ENCODE results near the gene ACHE.

ACHE gene

GRCh38 chr7:100896732-100897608 lies 1.3 kb upstream of the ACHE start:
- FAIRE-seq: no peak

- FAIRE-seq: no peak
These were observed 456 bp upstream of the ACHE start for GRCh38 chr7:100895956-100896731.

GRCh38 chr7:100894860-100895700 lies 608 bp downstream of the ACHE start:
- FAIRE-seq: no peak

DNA sequence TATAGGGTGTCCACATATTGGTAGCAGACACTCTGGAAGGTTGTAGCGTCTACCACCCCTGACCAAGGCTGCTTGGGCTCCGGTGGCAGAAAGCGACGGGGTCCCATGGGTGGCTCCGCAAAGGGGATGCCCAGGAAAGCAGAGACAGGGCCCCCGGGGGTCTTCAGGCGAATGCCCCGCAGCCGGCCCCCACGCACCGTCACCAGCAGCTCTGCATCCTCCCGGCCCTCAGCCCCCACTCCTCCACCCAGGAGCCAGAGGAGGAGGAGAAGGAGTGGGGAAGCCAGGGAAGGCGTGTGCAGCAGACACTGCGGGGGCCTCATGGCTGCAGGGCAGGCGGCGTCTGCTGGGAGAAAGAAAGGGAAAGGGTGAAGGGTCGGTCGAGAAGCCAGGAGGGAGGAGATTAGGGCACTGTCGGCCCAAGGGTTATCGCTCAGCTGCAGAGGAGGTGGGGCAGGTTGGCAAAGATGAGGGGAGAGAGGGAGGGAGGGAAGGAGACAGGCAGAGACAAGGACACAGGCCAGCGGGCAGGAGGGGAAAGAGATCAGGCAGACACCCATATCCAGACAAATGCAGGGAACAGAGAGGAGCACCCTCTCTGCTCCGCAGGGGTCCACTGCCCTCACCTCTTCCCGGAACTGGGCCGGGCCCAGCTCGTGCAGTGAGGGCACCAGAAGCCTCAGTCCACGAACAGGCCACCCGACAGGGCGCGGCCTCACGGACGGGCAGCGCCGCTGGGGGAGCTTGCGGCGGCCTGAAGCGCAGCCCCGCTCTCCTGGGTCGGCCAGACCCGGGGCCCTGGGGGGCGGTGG lies 1.6 kb downstream of the ACHE start:
- no peak for FAIRE-seq

DNA sequence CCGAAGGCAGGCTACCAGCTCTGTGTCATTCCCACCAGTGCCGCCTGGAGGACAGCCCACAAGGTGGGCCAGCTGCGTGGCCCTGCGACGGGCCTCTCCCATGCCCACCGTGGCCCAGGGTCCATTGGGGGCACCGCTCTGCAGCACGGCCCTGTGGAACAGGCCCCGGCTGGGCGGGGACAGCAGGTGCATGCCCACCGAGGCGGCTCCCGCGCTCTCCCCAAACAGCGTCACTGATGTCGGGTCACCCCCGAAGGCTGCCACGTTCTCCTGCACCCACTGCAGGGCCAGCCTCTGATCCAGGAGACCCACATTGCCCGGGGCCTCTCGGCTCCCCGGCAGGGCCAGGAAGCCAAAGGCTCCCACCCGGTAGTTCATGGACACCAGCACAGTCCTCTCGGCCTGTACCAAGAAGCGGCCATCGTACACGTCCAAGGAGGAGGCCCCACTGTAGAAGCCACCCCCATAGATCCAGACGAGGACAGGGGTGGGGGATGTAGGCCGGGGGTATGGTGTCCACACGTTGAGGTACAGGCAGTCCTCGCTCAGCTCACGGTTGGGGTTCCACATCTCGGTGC lies 2.3 kb downstream of the ACHE start:
- no peak for FAIRE-seq

DNA sequence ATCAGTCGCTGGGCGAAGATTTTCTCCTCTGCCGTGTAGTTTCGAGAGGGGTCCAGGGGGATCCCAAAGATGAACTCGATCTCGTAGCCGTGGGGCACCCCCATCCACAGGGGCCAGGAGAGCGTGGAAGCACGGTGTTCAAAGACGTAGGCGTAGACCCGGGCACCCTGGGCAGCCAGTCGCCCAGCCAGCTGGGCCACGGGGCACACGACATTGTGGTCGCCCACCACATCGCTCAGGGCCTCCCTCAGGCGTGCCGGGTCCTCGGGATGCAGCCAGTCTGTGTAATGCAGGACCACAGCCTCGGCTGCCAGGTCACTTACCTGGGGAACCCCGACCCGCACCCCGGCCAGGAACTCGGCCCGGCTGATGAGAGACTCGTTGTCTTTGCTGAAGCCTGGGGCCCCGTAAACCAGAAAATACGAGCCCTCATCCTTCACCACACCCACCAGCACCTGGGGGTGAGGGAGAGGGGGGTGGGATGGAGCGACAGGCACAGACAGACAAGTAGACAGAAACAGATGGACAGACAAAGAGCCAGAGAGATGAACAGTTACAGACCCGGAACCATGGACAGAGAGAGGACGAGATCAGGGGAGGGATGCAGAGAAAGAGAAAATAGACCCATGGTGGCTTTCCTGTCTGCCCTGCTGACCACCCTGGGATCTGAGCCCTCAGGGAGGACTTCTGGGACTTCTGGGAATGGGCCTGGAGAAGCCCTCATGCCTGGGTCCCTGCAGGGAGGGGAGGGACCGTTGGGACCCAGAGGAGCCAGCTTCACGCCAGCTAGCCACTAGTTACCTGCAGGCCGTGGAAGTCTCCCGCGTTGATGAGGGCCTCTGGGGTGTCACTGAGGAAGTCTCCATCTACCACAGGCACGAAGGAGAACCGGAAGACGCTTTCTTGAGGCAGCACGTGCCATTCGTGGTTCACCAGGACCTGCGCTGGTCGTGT lies 3.0 kb downstream of the ACHE start:
- FAIRE-seq: no peak

DNA sequence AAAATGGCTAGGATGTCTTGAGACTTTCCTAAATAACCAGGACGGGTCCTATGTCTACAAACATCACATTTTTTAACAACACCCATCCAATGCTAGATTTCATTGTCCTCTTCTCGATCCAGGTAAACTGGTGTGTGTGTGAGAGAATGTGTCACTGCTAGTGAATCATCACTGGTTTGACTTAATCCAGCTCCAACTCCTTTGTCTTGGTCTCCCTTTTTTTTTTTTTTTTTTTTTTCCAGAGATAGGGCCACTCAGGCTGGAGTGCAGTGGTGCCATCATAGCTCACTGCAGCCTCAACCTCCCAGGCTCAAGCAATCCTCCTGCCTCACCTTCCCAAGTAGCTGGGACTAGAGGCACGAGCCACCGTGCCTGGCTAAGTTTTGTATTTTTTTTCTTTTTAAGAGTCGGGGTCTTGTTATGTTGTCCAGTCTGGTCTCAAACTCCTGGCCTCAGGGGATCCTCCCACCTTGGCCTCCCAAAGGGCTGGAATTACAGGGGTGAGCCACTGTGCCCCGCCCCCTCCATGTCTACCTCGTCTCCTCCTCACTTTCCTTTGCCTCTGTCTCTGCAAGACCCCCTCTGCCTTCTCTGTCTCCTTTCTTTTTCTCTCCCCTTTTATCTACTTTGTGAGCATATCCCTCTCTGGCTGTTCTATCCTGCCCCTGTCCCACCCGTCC lies 4.0 kb downstream of the ACHE start:
- FAIRE-seq: no peak

DNA sequence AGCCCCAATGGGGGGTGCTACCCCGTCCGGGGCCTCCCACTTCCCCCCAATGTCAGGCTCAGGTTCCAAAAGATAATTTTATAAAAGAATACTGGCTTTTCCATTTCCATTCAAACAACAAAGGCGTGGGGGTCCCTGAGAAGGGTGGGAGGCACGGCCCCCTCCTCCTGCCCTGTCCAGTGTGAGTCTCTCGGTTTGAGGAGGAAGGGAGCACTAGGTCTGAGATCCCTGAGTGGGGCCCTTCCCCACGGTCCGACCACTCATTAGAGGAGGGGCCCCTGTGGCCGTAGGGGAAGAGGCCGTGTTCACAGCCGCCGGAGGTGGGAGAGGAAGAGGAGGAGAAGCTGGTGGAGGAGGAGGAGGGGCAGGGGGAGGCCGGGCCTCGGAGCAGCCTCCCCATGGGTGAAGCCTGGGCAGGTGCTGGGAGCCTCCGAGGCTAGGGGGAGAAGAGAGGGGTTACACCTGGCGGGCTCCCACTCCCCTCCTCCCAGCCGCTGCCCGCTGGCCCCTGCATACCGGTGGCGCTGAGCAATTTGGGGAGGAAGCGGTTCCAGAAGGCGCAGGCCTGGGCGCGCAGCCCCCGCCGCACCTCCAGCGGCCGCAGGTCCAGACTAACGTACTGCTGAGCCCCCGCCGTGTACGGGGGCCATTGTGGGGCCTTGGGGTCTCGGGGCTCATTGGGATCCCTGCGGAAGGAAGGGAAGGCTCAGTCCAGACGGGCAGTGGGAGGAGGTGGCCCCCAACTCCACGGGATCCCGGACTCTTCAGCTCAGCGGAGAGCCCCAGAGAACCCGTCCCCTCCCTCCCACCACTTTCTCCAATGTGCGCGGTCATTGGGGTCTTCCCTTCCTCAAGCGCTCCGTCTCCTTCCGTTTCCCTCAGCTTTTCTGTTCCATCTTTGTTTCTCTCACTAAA lies 4.8 kb downstream of the ACHE start:
- FAIRE-seq: no peak

DNA sequence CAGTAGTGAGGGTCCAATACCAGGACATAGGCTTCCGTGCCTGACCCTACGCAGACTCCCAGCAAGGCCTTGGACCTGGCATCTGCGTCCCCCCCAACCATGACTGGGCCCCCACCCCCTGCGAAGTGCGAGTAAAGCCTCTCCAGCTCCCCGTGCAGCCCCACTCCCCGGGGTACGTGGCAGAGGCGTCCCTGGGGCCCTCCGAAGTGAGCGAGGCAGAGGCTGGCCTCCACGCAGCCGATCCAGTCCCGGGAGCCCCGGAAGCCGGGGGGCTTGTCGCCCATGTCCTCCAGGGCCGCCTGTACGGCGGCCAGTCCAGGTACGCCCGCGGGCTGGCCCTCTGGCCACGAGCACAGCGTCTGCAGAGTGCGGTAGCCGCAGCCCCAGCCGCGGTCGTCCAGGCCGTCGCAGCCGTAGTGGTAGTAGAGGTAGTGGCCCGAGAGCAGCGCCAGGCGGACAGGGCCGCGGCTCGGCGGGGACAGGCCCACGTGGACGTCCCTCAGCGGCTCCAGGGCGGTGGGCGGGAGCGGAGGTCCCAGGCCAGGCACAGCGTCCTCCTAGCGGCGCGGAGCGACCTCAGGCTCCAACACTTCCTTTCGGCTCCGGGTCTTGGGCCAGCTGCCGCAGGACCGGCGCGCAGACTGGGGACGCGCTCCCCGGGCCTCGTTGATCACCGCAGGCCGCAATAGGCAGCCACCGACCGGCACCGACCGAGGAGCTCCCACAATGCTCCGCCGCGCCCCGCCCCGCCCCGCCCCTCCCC lies 6.5 kb downstream of the ACHE start, which contains the start of gene UFSP1:
Gene UFSP1, minus strand, starts transcription at position 728 of the 763 bp plus-strand sequence. Its CDS starts 444 bp downstream, at position 284.
- no peak for FAIRE-seq

DNA sequence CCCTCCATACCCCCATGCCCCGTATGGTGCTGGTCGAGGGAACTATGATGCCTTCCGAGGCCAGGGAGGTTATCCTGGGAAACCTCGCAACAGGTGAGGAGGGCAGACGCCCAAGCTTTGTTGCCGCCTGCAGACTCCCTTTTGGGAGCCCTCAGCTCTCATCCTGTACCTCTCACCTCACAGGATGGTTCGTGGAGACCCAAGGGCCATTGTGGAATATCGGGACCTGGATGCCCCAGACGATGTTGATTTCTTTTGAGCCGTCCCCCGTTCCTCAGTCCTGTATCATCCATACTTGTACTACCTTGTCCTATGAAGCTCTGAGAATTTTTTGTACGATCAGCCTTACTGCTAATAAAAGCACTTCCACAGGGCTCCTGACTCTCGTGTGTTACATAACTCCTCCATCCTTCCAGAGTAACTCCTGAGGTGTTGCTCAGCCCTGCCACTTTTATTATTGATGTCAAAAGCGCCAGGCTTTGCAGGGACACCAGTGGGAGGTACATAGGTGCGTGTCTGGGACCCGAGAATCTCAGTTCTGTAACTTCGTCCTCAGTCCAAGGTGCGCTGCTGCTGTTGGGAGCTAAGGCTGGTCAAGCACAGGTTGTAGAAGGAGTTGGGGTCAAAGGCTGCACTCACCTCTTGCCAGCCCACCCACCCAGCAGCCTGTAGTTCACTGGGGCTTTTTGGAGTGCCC lies 7.2 kb downstream of the ACHE start:
- FAIRE-seq: no peak

- no peak for FAIRE-seq
These were observed 8.0 kb downstream of the ACHE start for GRCh38 chr7:100887516-100888290.

DNA sequence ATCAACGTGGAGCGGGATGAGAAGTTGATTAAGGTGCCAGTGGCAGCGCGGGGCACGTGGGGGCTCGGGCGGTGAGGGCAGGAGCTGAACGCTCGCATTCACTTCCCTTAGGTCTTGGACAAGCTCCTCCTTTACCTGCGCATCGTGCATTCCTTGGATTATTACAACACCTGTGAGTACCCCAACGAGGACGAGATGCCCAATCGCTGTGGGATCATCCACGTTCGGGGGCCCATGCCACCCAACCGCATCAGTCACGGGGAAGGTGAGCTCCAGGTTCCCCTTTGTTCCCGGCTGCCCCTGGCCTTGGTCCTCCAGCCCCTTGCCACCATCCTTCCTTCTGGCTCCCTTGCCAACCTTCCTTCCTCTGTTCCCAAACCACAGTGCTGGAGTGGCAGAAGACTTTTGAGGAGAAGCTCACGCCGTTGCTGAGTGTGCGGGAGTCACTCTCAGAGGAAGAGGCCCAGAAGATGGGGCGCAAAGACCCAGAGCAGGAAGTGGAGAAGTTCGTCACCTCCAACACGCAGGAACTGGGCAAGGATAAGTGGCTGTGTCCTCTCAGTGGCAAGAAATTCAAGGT lies 8.7 kb downstream of the ACHE start:
- no peak for FAIRE-seq

- no peak for FAIRE-seq
These were observed 9.3 kb downstream of the ACHE start for GRCh38 chr7:100886142-100886935.

- FAIRE-seq: no peak
These were observed 10.1 kb downstream of the ACHE start for GRCh38 chr7:100885440-100886141.

Data from G401.6 (cell line).